Colonic mucosa (tissue), 4 donors: ENCODE data around the gene AGBL1. TPM values are rescaled to one million over a fixed set of nuclear protein-coding genes. Genes with fewer than 3 reads are reported as not detected.

ENCODE experiments used
- DNase-seq: peaks from one replicate; pipeline ENCODE4 v3.0.0-alpha.2; 2020
- H3K27ac ChIP-seq: fragments of 200-600 bp; one replicate; pipeline ENCODE4 v1.8.0; 2021
- H3K27me3 ChIP-seq: fragments of 200-600 bp; one replicate; pipeline ENCODE4 v1.8.0; 2021
- H3K36me3 ChIP-seq: fragments of 200-600 bp; one replicate; pipeline ENCODE4 v1.8.0; 2021
- H3K4me1 ChIP-seq: fragments of 200-600 bp; one replicate; pipeline ENCODE4 v1.8.0; 2021; ENCODE audit warnings: mild to moderate bottlenecking
- H3K4me3 ChIP-seq: fragments of 200-600 bp; one replicate; pipeline ENCODE4 v1.8.0; 2021
- H3K9ac ChIP-seq, 2 donors: one replicate each; pipeline ENCODE4 v1.7.0; 2013; ENCODE audit warnings: control low read depth in 2 of 2, low read depth in 2 of 2, low read length in 2 of 2
- H3K9me3 ChIP-seq: fragments of 200-600 bp; one replicate; pipeline ENCODE4 v1.8.0; 2021
- intact Hi-C: fragments of 100-400 bp; cut with DNase I; formaldehyde crosslinking; loops from one replicate; pipeline ENCODE4 v1.14.1; 2022
- total RNA-seq, 2 donors: library from RNA; stranded (reverse); fragmentation: NEBNext Ultra II Directional in 1 of 2; extraction: Animal tissue kit (Norgen Biotek cat#: 25700) in 1 of 2; gene quantifications; one replicate each; pipeline ENCODE4 v1.2.1, GENCODE V29; 2021
- TF ChIP-seq, protein P1 (sequence below): fragments of 200-600 bp; IDR thresholded peaks from one replicate; pipeline ENCODE4 v1.8.0; 2022; ENCODE audit warnings: antibody characterized with exemption, mild to moderate bottlenecking
- donor health status: healthy.
- donor health status: DM: no; HTN: no; CAD: no.
- donor health status: DM: no; HTN: no; CAD: no.

AGBL1 gene
- total RNA-seq, 2 donors from 2014 or later = 0.10 to 0.24 TPM

DNA sequence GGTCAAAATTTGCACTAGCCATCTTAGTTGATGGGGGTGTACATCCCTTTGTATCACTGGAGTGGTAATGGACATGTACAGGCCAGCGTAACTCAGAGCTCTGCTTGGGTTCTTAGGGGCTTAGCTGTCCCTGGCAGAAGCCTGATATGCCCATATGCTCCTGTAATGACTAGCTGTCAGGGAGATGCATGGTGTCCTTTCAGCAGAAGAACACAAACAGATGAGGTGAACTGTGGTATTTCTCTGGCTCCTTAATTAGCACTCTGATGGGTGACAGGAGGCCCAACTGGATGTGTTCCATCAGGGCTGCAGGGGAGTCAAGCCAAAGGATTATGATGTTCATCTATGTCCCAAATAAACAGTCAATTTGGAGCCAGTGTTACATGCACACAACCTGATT, 774.5 kb downstream of the AGBL1 start:
- intact Hi-C loops = no loop called here
- no peak overlapping the region for H3K9ac ChIP-seq
- no peak overlapping the region for H3K4me3 ChIP-seq
- TF ChIP-seq, protein P1, sequence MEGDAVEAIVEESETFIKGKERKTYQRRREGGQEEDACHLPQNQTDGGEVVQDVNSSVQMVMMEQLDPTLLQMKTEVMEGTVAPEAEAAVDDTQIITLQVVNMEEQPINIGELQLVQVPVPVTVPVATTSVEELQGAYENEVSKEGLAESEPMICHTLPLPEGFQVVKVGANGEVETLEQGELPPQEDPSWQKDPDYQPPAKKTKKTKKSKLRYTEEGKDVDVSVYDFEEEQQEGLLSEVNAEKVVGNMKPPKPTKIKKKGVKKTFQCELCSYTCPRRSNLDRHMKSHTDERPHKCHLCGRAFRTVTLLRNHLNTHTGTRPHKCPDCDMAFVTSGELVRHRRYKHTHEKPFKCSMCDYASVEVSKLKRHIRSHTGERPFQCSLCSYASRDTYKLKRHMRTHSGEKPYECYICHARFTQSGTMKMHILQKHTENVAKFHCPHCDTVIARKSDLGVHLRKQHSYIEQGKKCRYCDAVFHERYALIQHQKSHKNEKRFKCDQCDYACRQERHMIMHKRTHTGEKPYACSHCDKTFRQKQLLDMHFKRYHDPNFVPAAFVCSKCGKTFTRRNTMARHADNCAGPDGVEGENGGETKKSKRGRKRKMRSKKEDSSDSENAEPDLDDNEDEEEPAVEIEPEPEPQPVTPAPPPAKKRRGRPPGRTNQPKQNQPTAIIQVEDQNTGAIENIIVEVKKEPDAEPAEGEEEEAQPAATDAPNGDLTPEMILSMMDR = no peak
- no peaks in the 10 kb centered on the region for H3K27me3 ChIP-seq
- DNase-seq = no peak
- H3K9me3 ChIP-seq = no peaks in the 10 kb centered on the region
- no peaks in the 10 kb centered on the region for H3K4me1 ChIP-seq
- no peaks in the 10 kb centered on the region for H3K36me3 ChIP-seq
- no peak overlapping the region for H3K27ac ChIP-seq

DNA sequence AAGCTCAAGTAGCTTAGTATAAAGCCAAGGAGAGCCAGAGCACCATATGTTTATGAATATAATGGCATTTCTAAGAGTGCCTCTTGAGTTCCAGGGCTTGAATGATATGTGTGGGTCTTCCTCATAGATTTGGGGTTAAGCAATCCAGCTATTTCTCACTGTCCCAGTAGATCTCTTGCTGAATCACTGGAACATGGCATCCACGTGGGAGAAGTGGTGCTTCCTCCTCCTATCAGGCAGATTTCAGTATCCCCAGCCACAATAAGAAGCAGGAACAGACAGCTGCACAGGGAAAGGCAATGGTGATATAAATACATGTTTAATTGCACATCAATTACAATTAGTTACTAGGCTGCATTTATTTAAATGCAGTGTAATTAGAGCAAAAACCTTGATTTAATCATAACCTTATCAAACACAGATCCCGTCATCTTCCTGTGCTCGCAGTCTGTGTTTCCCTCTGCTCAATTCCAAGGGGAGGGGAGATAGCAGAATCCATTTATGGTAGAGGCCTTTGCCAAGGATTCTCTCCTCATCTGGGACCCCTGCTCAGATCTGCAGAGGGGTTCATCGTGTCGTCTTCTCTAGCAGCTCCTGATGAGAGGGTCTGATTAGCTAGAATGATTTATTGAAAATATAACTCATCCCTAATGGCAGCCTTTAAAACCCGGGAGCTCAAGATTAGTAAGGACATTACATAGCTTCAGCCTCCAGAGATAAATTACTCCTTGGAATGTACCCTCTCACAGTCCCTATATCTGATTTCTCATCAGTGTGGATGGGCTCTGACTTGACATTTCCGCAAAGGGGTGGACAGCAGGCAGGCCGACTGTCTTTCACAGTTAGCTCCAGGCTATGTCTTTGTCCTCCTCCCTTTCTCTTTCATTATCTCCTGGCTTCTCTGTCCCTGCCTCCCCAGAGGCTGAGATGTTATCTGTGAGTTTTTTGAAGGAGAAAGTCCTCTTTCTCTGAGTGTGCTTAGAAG, 775.9 kb downstream of the AGBL1 start:
- H3K4me3 ChIP-seq = no peak overlapping the region
- TF ChIP-seq, protein P1 = no peak
- intact Hi-C loops = no loop called here
- H3K9ac ChIP-seq = no peak overlapping the region
- H3K9me3 ChIP-seq = no peaks in the 10 kb centered on the region
- H3K4me1 ChIP-seq = no peaks in the 10 kb centered on the region
- H3K27me3 ChIP-seq = no peaks in the 10 kb centered on the region
- DNase-seq = no peak
- no peaks in the 10 kb centered on the region for H3K36me3 ChIP-seq
- H3K27ac ChIP-seq = no peak overlapping the region

DNA sequence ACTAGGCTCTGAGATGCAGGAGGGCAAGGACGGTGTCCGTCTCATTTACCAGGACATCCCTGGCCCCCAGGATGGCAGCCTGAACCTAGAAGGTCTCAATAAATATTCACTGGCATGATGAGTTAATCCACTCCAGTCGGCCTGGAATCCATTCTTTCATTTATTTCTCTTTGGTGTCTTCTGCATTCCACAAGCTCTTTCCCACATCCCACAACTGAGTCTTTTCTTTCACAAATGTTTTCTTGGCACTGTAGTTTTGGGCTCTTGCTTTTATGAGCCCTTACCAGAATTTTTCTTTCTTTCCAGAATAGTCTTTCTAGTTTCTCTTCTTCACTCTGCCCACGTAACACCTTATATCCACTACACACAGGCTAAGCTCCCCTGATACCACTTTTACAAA, 778.0 kb downstream of the AGBL1 start:
- no peaks in the 10 kb centered on the region for H3K4me1 ChIP-seq
- H3K36me3 ChIP-seq = no peaks in the 10 kb centered on the region
- H3K27ac ChIP-seq = no peak overlapping the region
- intact Hi-C loops = no loop called here
- no peaks in the 10 kb centered on the region for H3K27me3 ChIP-seq
- H3K9me3 ChIP-seq = no peaks in the 10 kb centered on the region
- TF ChIP-seq, protein P1 = no peak
- DNase-seq = no peak
- H3K4me3 ChIP-seq = no peak overlapping the region
- no peak overlapping the region for H3K9ac ChIP-seq

DNA sequence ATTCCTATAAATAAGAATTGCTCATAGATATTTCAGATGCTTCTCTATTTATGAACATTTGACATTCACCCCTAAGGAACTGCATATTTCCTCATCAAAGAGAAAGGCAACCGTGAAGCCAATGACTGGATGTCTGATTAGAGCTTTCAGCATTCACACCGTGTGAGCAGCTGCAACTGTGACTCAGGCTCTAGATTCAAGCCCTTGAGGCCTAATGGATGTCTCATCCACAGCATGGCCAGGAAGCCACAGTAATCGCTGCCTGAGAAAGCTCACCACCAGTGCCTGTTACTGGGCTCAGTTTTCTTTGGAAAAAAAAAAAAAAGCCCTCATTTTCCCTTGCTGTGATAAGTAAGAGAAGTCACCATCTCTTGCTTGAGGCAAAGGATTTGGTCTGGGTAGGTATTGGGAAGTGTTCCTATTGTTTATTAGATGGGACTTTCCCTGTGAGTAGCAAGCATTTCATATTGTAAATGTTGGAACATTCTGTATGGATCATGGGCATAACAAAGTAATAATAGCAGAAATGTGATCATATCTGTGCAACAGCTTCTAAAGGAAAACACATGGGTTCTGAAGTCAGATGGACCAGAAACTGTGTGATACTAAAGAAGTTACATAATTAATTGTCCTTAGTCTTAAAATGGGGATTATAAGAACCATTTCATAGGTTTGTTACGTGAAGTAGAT, 783.7 kb downstream of the AGBL1 start:
- Histone ChIP-seq H3K9me3 (no peaks in the 10 kb centered on the region), H3K9ac (no peak overlapping the region), H3K27me3 (no peaks in the 10 kb centered on the region), H3K4me1 (no peaks in the 10 kb centered on the region), H3K4me3 (no peak overlapping the region), H3K27ac (no peak overlapping the region), H3K36me3 (no peaks in the 10 kb centered on the region)
- intact Hi-C loops = no loop called here
- TF ChIP-seq, protein P1 = no peak
- no peak for DNase-seq

DNA sequence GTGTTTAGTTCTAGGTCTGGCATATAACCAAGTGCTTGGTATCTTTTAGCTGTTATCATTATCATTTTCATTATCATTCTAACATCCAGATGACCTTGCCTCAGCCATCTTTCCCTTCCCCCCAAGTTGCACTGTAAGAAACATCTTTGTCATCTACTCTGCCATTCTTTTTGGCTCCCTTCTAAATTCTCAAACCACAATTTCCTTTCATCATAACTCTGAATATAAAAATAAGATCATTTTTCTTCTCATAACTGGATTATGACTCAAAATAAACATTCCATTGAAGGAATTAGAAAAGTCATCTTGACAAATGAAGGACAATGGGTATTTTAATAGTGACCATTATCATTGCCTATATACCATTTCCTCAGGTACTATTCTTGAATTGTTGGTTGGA, 786.2 kb downstream of the AGBL1 start:
- H3K4me1 ChIP-seq = no peaks in the 10 kb centered on the region
- no peak overlapping the region for H3K27ac ChIP-seq
- DNase-seq = no peak
- H3K36me3 ChIP-seq = no peaks in the 10 kb centered on the region
- no peak overlapping the region for H3K9ac ChIP-seq
- TF ChIP-seq, protein P1 = no peak
- H3K9me3 ChIP-seq = no peaks in the 10 kb centered on the region
- H3K27me3 ChIP-seq = no peaks in the 10 kb centered on the region
- H3K4me3 ChIP-seq = no peak overlapping the region
- intact Hi-C loops = no loop called here
